Skeletal muscle satellite cell (primary cell): ENCODE data around the gene GNAQ.
"Not testable (repeated sequence)": the region's sequence is repeated elsewhere in the genome, so short reads cannot be mapped to it uniquely, and the experiment has no call there.

Experiments used
- H3K27me3 ChIP-seq: 2 replicates; pipeline ENCODE4 v1.7.0; 2013; ENCODE audit warnings: low read length; ENCODE audit not compliant: control insufficient read depth, insufficient read depth
- H3K36me3 ChIP-seq: 2 replicates; pipeline ENCODE4 v1.7.0; 2013; ENCODE audit warnings: mild to moderate bottlenecking, control low read depth, low read length; ENCODE audit not compliant: insufficient read depth
- H3K4me1 ChIP-seq: 2 replicates; pipeline ENCODE4 v1.7.0; 2013; ENCODE audit warnings: low read length; ENCODE audit not compliant: control insufficient read depth, insufficient read depth
- H3K4me2 ChIP-seq: 2 replicates; pipeline ENCODE4 v1.7.0; 2013; ENCODE audit warnings: mild to moderate bottlenecking, low read length
- H3K4me3 ChIP-seq: 2 replicates; pipeline ENCODE4 v1.7.0; 2013; ENCODE audit warnings: low read length
- H3K9ac ChIP-seq: 2 replicates; pipeline ENCODE4 v1.7.0; 2013; ENCODE audit warnings: mild to moderate bottlenecking, low read depth, low read length, moderate library complexity
- H3K9me3 ChIP-seq: replicated peaks from 2 replicates; pipeline ENCODE4 v1.7.0; 2013; ENCODE audit warnings: mild to moderate bottlenecking, control low read depth, low read length

The GNAQ gene

GRCh38 chr9:77772646-77773045, 259.0 kb downstream of the GNAQ start:
- no peak overlapping the region for H3K9ac ChIP-seq
- H3K9me3 ChIP-seq, result no peaks in the 10 kb centered on the region
- no peaks in the 10 kb centered on the region for H3K4me1 ChIP-seq
- peaks cover 14% of the 10 kb centered on the region for H3K36me3 ChIP-seq
- no peaks in the 10 kb centered on the region for H3K27me3 ChIP-seq
- no peak overlapping the region for H3K4me3 ChIP-seq
- no peak overlapping the region for H3K4me2 ChIP-seq

GRCh38 chr9:77771171-77771570, 260.4 kb downstream of the GNAQ start:
- no peak overlapping the region for H3K4me3 ChIP-seq
- no peaks in the 10 kb centered on the region for H3K27me3 ChIP-seq
- H3K36me3 ChIP-seq, result peaks cover 14% of the 10 kb centered on the region
- H3K9ac ChIP-seq, result no peak overlapping the region
- no peak overlapping the region for H3K4me2 ChIP-seq
- no peaks in the 10 kb centered on the region for H3K4me1 ChIP-seq
- no peaks in the 10 kb centered on the region for H3K9me3 ChIP-seq

GRCh38 chr9:77770340-77770739, 261.3 kb downstream of the GNAQ start:
- peaks cover 14% of the 10 kb centered on the region for H3K36me3 ChIP-seq
- no peak overlapping the region for H3K4me3 ChIP-seq
- no peaks in the 10 kb centered on the region for H3K27me3 ChIP-seq
- H3K9ac ChIP-seq, result no peak overlapping the region
- no peaks in the 10 kb centered on the region for H3K4me1 ChIP-seq
- H3K4me2 ChIP-seq, result no peak overlapping the region
- no peaks in the 10 kb centered on the region for H3K9me3 ChIP-seq

- Histone ChIP-seq H3K9ac (no peak overlapping the region), H3K27me3 (no peaks in the 10 kb centered on the region), H3K36me3 (peaks cover 14% of the 10 kb centered on the region), H3K4me1 (no peaks in the 10 kb centered on the region), H3K4me3 (no peak overlapping the region), H3K9me3 (no peaks in the 10 kb centered on the region), H3K4me2 (no peak overlapping the region)
Observed at GRCh38 chr9:77769246-77769645, 262.4 kb downstream of the GNAQ start.

- Histone ChIP-seq H3K9me3 (no peaks in the 10 kb centered on the region), H3K27me3 (no peaks in the 10 kb centered on the region), H3K4me3 (no peak overlapping the region), H3K4me1 (no peaks in the 10 kb centered on the region), H3K9ac (no peak overlapping the region), H3K4me2 (no peak overlapping the region), H3K36me3 (peaks cover 4% of the 10 kb centered on the region)
Observed at GRCh38 chr9:77766587-77766986, 265.0 kb downstream of the GNAQ start.

- Histone ChIP-seq H3K4me1 (no peaks in the 10 kb centered on the region), H3K4me3 (no peak overlapping the region), H3K9me3 (no peaks in the 10 kb centered on the region), H3K9ac (no peak overlapping the region), H3K27me3 (no peaks in the 10 kb centered on the region), H3K36me3 (no peaks in the 10 kb centered on the region), H3K4me2 (no peak overlapping the region)
Observed at GRCh38 chr9:77765781-77766259, 265.8 kb downstream of the GNAQ start.

- H3K27me3 ChIP-seq, result no peaks in the 10 kb centered on the region
- H3K4me2 ChIP-seq, result no peak overlapping the region
- H3K9me3 ChIP-seq, result no peaks in the 10 kb centered on the region
- no peak overlapping the region for H3K4me3 ChIP-seq
- H3K4me1 ChIP-seq, result no peaks in the 10 kb centered on the region
- no peaks in the 10 kb centered on the region for H3K36me3 ChIP-seq
- no peak overlapping the region for H3K9ac ChIP-seq
Observed at GRCh38 chr9:77764894-77765780, 266.5 kb downstream of the GNAQ start.

- Histone ChIP-seq H3K36me3 (no peaks in the 10 kb centered on the region), H3K4me1 (no peaks in the 10 kb centered on the region), H3K9ac (no peak overlapping the region), H3K9me3 (no peaks in the 10 kb centered on the region), H3K4me3 (no peak overlapping the region), H3K4me2 (no peak overlapping the region), H3K27me3 (no peaks in the 10 kb centered on the region)
Observed at GRCh38 chr9:77763566-77763965, 268.0 kb downstream of the GNAQ start.

GRCh38 chr9:77760919-77761318, 270.7 kb downstream of the GNAQ start:
- H3K27me3 ChIP-seq, H3K4me3 ChIP-seq, H3K9me3 ChIP-seq, H3K9ac ChIP-seq, H3K36me3 ChIP-seq, H3K4me2 ChIP-seq, H3K4me1 ChIP-seq: not testable (repeated sequence)

GRCh38 chr9:77759391-77759790, 272.2 kb downstream of the GNAQ start:
- H3K4me3 ChIP-seq, result no peak overlapping the region
- no peaks in the 10 kb centered on the region for H3K4me1 ChIP-seq
- H3K27me3 ChIP-seq, result no peaks in the 10 kb centered on the region
- H3K9ac ChIP-seq, result no peak overlapping the region
- H3K4me2 ChIP-seq, result no peak overlapping the region
- no peaks in the 10 kb centered on the region for H3K36me3 ChIP-seq
- peaks cover 8% of the 10 kb centered on the region for H3K9me3 ChIP-seq

- Histone ChIP-seq H3K4me2 (no peak overlapping the region), H3K36me3 (no peaks in the 10 kb centered on the region), H3K4me1 (peaks cover 12% of the 10 kb centered on the region), H3K9me3 (peaks cover 8% of the 10 kb centered on the region), H3K27me3 (no peaks in the 10 kb centered on the region), H3K4me3 (no peak overlapping the region), H3K9ac (no peak overlapping the region)
Observed at GRCh38 chr9:77756449-77756848, 275.2 kb downstream of the GNAQ start.

GRCh38 chr9:77753180-77753579, 278.4 kb downstream of the GNAQ start:
- Histone ChIP-seq H3K36me3 (no peaks in the 10 kb centered on the region), H3K4me1 (peaks cover 34% of the 10 kb centered on the region), H3K4me3 (no peak overlapping the region), H3K9ac (no peak overlapping the region), H3K27me3 (no peaks in the 10 kb centered on the region), H3K9me3 (peaks cover 8% of the 10 kb centered on the region), H3K4me2 (no peak overlapping the region)
